ENCODE measurements around the gene CLEC2A.

GRCh38 chr12:9902539-9903228, 29.5 kb downstream of the CLEC2A start:
- no peak for TF ChIP-seq CTCF (conservative IDR thresholded peaks at IDR 0.05; ENCODE audit: low read length)
- TF ChIP-seq EZH2phosphoT487 (IDR thresholded peaks at IDR 0.05; ENCODE audit: borderline replicate concordance, low read depth, low read length): no peak

Measured in OCI-LY7 (cell line).